Suprapubic skin (tissue), 3 donors: ENCODE results near the gene LRMDA.

Experiments used
- CTCF ChIP-seq, 2 donors: fragments of 200-600 bp in 1 of 2; fragments of 450-650 bp in 1 of 2; sonication (generic) in 1 of 2; IDR thresholded peaks; one replicate each; pipeline ENCODE4 v1.5.1; 2016 to 2019; ENCODE audit warnings: antibody characterized with exemption in 2 of 2, mild to moderate bottlenecking in 1 of 2, moderate library complexity in 1 of 2
- EP300 ChIP-seq: sonication (generic); formaldehyde crosslinking; IDR thresholded peaks from one replicate; pipeline ENCODE4 v1.6.1; 2017; ENCODE audit warnings: antibody characterized with exemption

DNA sequence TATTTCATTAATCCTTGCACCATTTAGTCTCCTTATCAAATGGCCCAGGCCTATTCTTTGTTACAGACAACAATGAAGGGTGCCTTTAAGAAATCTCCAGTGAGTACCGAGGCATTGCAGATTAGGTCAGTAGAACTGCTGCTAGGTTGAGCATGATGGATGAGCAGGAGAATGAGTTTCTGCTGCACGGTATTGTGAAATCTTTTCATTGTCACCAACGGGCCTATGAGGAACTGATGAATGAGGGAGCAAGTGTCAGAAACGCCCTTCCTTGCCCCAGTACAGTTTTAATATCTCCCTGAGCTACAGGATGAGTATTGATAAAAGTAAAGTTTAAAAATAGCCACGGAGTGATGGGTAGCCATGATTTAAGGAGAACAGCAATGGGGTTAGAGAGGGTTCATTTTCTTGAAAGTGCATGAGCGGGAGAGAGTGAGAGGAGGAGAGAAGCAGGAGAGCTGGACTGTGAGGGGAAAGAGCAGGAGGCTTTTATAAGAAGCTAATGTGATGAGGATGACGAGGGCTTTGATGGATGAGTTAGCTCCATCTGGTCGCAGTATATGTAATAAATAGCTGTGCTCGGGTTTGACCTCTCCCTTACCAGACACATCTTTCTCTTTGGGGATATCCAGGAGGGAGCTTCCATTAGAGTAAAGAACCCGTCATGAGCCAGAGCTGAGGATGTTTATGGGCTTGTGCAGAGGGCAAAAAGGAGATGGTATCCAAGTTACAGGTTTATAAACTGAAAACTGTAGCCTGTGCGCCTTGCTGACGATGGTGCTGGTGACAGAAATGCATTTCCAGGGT is 526.1 kb downstream of the LRMDA start:
- TF ChIP-seq EP300 (no peak), CTCF (IDR thresholded peaks at IDR 0.05) (no peak)
